Trophoblast cell (in vitro differentiated cells and primary cell): ENCODE data around the gene GAK.

Experiments
- DNase-seq, 2 donors: peaks; one replicate each; pipeline ENCODE4 v3.0.0-alpha.2; 2016
- H2AFZ ChIP-seq: 2 replicates; pipeline ENCODE4 v1.6.1; 2013; ENCODE audit warnings: low read length, moderate library complexity, mild to moderate bottlenecking; ENCODE audit not compliant: insufficient read depth, poor library complexity
- H2AK5ac ChIP-seq: 2 replicates; pipeline ENCODE4 v1.6.1; 2013; ENCODE audit warnings: mild to moderate bottlenecking, low read length
- H2BK120ac ChIP-seq: 2 replicates; pipeline ENCODE4 v1.6.1; 2013; ENCODE audit warnings: low read length, mild to moderate bottlenecking, moderate library complexity; ENCODE audit not compliant: insufficient read depth, poor library complexity
- H2BK12ac ChIP-seq: 2 replicates; pipeline ENCODE4 v1.6.1; 2013; ENCODE audit warnings: mild to moderate bottlenecking, low read length, moderate library complexity
- H2BK5ac ChIP-seq: 2 replicates; pipeline ENCODE4 v1.6.1; 2013; ENCODE audit warnings: low read length, low read depth, moderate library complexity, mild to moderate bottlenecking; ENCODE audit not compliant: poor library complexity
- H3K14ac ChIP-seq: 2 replicates; pipeline ENCODE4 v1.6.1; 2013; ENCODE audit warnings: mild to moderate bottlenecking, low read length
- H3K18ac ChIP-seq: 2 replicates; pipeline ENCODE4 v1.6.1; 2013; ENCODE audit warnings: mild to moderate bottlenecking, low read length
- H3K23ac ChIP-seq: 2 replicates; pipeline ENCODE4 v1.6.1; 2013; ENCODE audit warnings: low read length
- H3K27ac ChIP-seq: 2 replicates; pipeline ENCODE4 v1.5.1; 2013; ENCODE audit warnings: low read depth, mild to moderate bottlenecking, inconsistent platforms, low read length, moderate library complexity
- H3K27me3 ChIP-seq: 2 replicates; pipeline ENCODE4 v1.6.1; 2013; ENCODE audit warnings: inconsistent platforms, mild to moderate bottlenecking, low read length, moderate library complexity; ENCODE audit not compliant: insufficient read depth
- H3K36me3 ChIP-seq, 2 experiments: 1 replicate in 1 of 2; 2 replicates in 1 of 2; pipeline ENCODE4 v1.6.1; 2013; ENCODE audit warnings: low read length in 2 of 2, mild to moderate bottlenecking in 2 of 2, moderate library complexity in 1 of 2; ENCODE audit not compliant: insufficient read depth in 2 of 2, control insufficient read depth in 1 of 2
- H3K4ac ChIP-seq: 2 replicates; pipeline ENCODE4 v1.6.1; 2013; ENCODE audit warnings: low read depth, mild to moderate bottlenecking, low read length, moderate library complexity
- H3K4me1 ChIP-seq, 2 experiments: 1 replicate in 1 of 2; 2 replicates in 1 of 2; pipeline ENCODE4 v1.6.1; 2013; ENCODE audit warnings: low read length in 2 of 2, mild to moderate bottlenecking in 2 of 2, moderate library complexity in 1 of 2; ENCODE audit not compliant: insufficient read depth in 2 of 2, control insufficient read depth in 1 of 2
- H3K4me2 ChIP-seq: 2 replicates; pipeline ENCODE4 v1.6.1; 2013; ENCODE audit warnings: inconsistent platforms, mild to moderate bottlenecking, low read length, moderate library complexity
- H3K4me3 ChIP-seq: 2 replicates; pipeline ENCODE4 v1.5.1; 2013; ENCODE audit warnings: mild to moderate bottlenecking, low read depth, low read length, inconsistent platforms
- H3K79me1 ChIP-seq: one replicate; pipeline ENCODE4 v1.6.1; 2013; ENCODE audit warnings: low read length
- H3K79me2 ChIP-seq: 2 replicates; pipeline ENCODE4 v1.6.1; 2013; ENCODE audit warnings: low read length, mild to moderate bottlenecking; ENCODE audit not compliant: control insufficient read depth, insufficient read depth, poor library complexity
- H3K9ac ChIP-seq: 2 replicates; pipeline ENCODE4 v1.6.1; 2013; ENCODE audit warnings: mild to moderate bottlenecking, low read length
- H3K9me3 ChIP-seq: 2 replicates; pipeline ENCODE4 v1.6.1; 2013; ENCODE audit warnings: low read depth, mild to moderate bottlenecking, control low read depth, inconsistent platforms, low read length; ENCODE audit not compliant: insufficient read depth
- H4K12ac ChIP-seq: 2 replicates; pipeline ENCODE4 v1.6.1; 2013; ENCODE audit warnings: low read depth, mild to moderate bottlenecking, low read length, moderate library complexity
- H4K8ac ChIP-seq: 2 replicates; pipeline ENCODE4 v1.6.1; 2013; ENCODE audit warnings: low read depth, mild to moderate bottlenecking, low read length, moderate library complexity
- H4K91ac ChIP-seq: one replicate; pipeline ENCODE4 v1.6.1; 2013; ENCODE audit warnings: low read depth, mild to moderate bottlenecking, low read length, moderate library complexity
- WGBS: extraction: QIAGEN DNeasy Blood & Tissue Kit; methylation state at CpG from one replicate; pipeline ENCODE4 v1.1.7; 2013; ENCODE audit warnings: missing lambda C conversion rate; ENCODE audit not compliant: insufficient read length, insufficient coverage; ENCODE audit errors: extremely low coverage; 5-methylcytosine and 5-hydroxymethylcytosine counted together

GAK gene

DNA sequence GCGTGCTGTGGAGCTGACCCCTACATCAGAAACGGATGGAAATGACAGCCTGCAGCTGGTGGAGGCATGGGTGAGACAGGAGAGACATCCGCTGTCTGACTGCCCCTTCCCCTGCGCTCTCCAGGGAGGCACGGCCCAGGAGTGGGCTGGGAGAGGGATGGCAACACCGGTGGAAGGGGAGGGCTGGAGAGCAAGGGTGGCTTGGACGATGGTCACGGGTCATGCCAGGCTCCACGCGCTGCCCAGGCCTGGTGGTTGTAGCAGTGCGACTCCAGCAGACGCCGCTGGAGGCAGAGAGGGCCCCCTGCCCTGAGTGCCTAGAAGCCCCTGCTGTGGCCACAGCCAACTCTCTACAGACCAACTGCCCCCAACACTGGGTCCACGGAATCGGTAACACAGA lies 47.9 kb downstream of the GAK start:
- no peak overlapping the region for H3K4me3 ChIP-seq
- H3K9me3 ChIP-seq: peaks cover 8% of the 10 kb centered on the region
- no peak overlapping the region for H2BK12ac ChIP-seq
- H3K79me1 ChIP-seq: no peaks in the 10 kb centered on the region
- no peak overlapping the region for H3K18ac ChIP-seq
- H3K14ac ChIP-seq: no peak overlapping the region
- no peak overlapping the region for H3K27ac ChIP-seq
- H3K36me3 ChIP-seq: peaks cover 92 to 93% of the 10 kb centered on the region in 2 experiments
- H2AK5ac ChIP-seq: no peak overlapping the region
- H2AFZ ChIP-seq: no peak overlapping the region
- no peak overlapping the region for H2BK120ac ChIP-seq
- no peak overlapping the region for H4K91ac ChIP-seq
- H3K27me3 ChIP-seq: no peaks in the 10 kb centered on the region
- no peak overlapping the region for H3K9ac ChIP-seq
- H4K8ac ChIP-seq: no peak overlapping the region
- DNase-seq: no peak
- H3K4me1 ChIP-seq: no peaks in the 10 kb centered on the region
- no peak overlapping the region for H3K4ac ChIP-seq
- no CpG with 5 or more reads among the region's 15 CpGs for WGBS
- no peak overlapping the region for H2BK5ac ChIP-seq
- H3K23ac ChIP-seq: no peak overlapping the region
- H4K12ac ChIP-seq: no peak overlapping the region
- H3K79me2 ChIP-seq: no peaks in the 10 kb centered on the region
- no peak overlapping the region for H3K4me2 ChIP-seq

DNA sequence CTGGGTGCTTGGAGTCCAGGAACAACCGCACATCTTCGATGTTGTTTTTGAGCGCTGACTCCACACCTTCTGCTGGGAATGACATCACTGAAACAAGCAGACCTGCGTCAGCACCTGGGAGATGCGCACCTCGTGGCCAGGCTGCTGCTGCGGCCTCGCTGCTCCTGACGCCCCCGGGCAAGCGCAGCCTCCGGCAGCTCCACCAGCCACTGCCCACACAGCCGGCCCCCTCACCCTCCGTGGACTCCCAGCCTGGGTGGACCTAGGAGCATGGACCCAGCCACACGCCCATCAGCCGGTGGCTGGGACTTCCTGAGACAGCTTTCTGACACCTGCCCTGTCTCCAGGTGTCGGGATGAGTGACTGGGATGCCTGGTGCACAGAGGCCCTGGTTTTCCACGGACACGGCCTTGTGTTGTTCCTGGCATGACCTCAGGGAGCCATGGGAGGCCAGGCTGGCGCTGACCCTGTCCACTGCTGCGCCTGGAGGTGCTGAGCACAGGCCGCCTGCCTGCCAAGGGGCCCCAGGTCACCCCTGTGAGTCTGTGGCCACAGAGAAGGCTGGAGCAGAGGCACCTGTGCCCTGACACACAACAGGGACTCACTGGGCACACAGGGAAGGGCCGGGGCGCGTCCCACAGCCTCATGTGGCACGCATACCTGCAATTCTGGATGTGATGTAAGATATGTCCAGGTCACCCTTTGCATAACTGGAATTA lies 48.6 kb downstream of the GAK start:
- H3K4me1 ChIP-seq: no peaks in the 10 kb centered on the region
- no peak overlapping the region for H4K8ac ChIP-seq
- no peak overlapping the region for H2AFZ ChIP-seq
- DNase-seq: no peak
- no peak overlapping the region for H3K23ac ChIP-seq
- H2BK120ac ChIP-seq: no peak overlapping the region
- no peaks in the 10 kb centered on the region for H3K27me3 ChIP-seq
- H3K18ac ChIP-seq: no peak overlapping the region
- no peak overlapping the region for H3K4me2 ChIP-seq
- no peak overlapping the region for H3K14ac ChIP-seq
- no peak overlapping the region for H3K4me3 ChIP-seq
- H3K79me1 ChIP-seq: no peaks in the 10 kb centered on the region
- no peak overlapping the region for H3K27ac ChIP-seq
- H2BK5ac ChIP-seq: no peak overlapping the region
- no peak overlapping the region for H2BK12ac ChIP-seq
- H2AK5ac ChIP-seq: no peak overlapping the region
- no peak overlapping the region for H4K12ac ChIP-seq
- no CpG with 5 or more reads among the region's 26 CpGs for WGBS
- H3K9ac ChIP-seq: no peak overlapping the region
- H4K91ac ChIP-seq: no peak overlapping the region
- no peak overlapping the region for H3K4ac ChIP-seq
- H3K36me3 ChIP-seq: peaks cover 92% of the 10 kb centered on the region in 2 experiments
- peaks cover 8% of the 10 kb centered on the region for H3K9me3 ChIP-seq
- H3K79me2 ChIP-seq: no peaks in the 10 kb centered on the region

DNA sequence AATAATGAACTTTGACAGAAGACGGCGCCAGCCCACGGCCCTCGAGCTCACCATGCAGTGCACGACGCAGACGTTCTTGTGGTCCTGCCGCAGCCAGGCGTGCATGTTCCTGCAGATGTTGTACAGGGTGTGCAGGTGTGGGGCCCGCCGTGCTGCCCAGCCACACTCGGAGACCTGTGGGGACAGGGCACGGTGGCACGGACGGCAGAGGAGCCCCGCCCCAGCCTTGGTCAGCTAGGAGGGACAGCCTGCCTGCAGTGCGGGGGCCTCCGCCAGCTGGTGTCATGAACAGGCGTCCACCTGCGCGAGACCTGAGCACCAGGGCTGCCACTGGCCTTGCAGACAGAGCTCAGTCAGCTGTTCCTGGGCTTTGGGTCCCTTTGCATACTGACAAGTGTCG lies 49.5 kb downstream of the GAK start:
- Histone ChIP-seq H3K14ac (no peak overlapping the region), H3K79me1 (no peaks in the 10 kb centered on the region), H2AFZ (no peak overlapping the region), H2AK5ac (no peak overlapping the region), H3K27me3 (no peaks in the 10 kb centered on the region), H3K4me1 (no peaks in the 10 kb centered on the region), H3K9ac (no peak overlapping the region), H4K12ac (no peak overlapping the region), H4K8ac (no peak overlapping the region), H3K4me2 (no peak overlapping the region), H2BK120ac (no peak overlapping the region), H3K36me3 (peaks cover 83 to 84% of the 10 kb centered on the region in 2 experiments), H3K4me3 (no peak overlapping the region), H3K27ac (no peak overlapping the region), H3K79me2 (no peaks in the 10 kb centered on the region), H3K23ac (no peak overlapping the region), H3K4ac (no peak overlapping the region), H4K91ac (no peak overlapping the region), H3K9me3 (peaks cover 8% of the 10 kb centered on the region), H2BK12ac (no peak overlapping the region), H3K18ac (no peak overlapping the region), H2BK5ac (no peak overlapping the region)
- no CpG with 5 or more reads among the region's 22 CpGs for WGBS
- DNase-seq: no peak

GRCh38 chr4:881709-882108 lies 50.4 kb downstream of the GAK start:
- no peaks in the 10 kb centered on the region for H3K79me1 ChIP-seq
- H3K4me2 ChIP-seq: no peak overlapping the region
- H2AFZ ChIP-seq: no peak overlapping the region
- no peak overlapping the region for H2BK120ac ChIP-seq
- no peak overlapping the region for H3K27ac ChIP-seq
- H3K36me3 ChIP-seq: peaks cover 82 to 85% of the 10 kb centered on the region in 2 experiments
- H4K91ac ChIP-seq: no peak overlapping the region
- no peaks in the 10 kb centered on the region for H3K79me2 ChIP-seq
- WGBS: no CpG with 5 or more reads among the region's 34 CpGs
- H3K23ac ChIP-seq: no peak overlapping the region
- no peaks in the 10 kb centered on the region for H3K9me3 ChIP-seq
- H3K18ac ChIP-seq: no peak overlapping the region
- no peak overlapping the region for H2BK12ac ChIP-seq
- no peaks in the 10 kb centered on the region for H3K4me1 ChIP-seq
- H2BK5ac ChIP-seq: no peak overlapping the region
- H3K14ac ChIP-seq: no peak overlapping the region
- H4K12ac ChIP-seq: no peak overlapping the region
- H4K8ac ChIP-seq: no peak overlapping the region
- no peaks in the 10 kb centered on the region for H3K27me3 ChIP-seq
- H2AK5ac ChIP-seq: no peak overlapping the region
- no peak for DNase-seq
- H3K4me3 ChIP-seq: no peak overlapping the region
- no peak overlapping the region for H3K9ac ChIP-seq
- H3K4ac ChIP-seq: no peak overlapping the region
